Measurements from ENCODE around the gene TPCN1.

Gene TPCN1

GRCh38 chr12:113347892-113348291 is 126.6 kb downstream of the TPCN1 start:
- DNase-seq, result no peak
